Testis (tissue), 3 donors: ENCODE measurements around the gene FGGY. TPM values are rescaled to one million over a fixed set of nuclear protein-coding genes. Genes with fewer than 3 reads are reported as not detected.

Source experiments
- DNase-seq: peaks from one replicate; pipeline ENCODE4 v3.0.0-alpha.2; 2019
- H3K27ac ChIP-seq, 2 donors: fragments of 200-600 bp; sonication (generic); one replicate each; pipeline ENCODE4 v1.5.1; 2019
- H3K27me3 ChIP-seq: fragments of 200-600 bp; sonication (generic); one replicate; pipeline ENCODE4 v1.5.1; 2019
- H3K36me3 ChIP-seq: fragments of 200-600 bp; sonication (generic); one replicate; pipeline ENCODE4 v1.5.1; 2017; ENCODE audit warnings: low read depth; ENCODE audit errors: missing control alignments
- H3K4me1 ChIP-seq: fragments of 200-600 bp; sonication (generic); one replicate; pipeline ENCODE4 v1.5.1; 2019
- H3K4me3 ChIP-seq, 2 donors: fragments of 200-600 bp; sonication (generic); one replicate each; pipeline ENCODE4 v1.5.1; 2017 to 2019
- H3K9me3 ChIP-seq: fragments of 200-600 bp; sonication (generic); one replicate; pipeline ENCODE4 v1.5.1; 2017
- POLR2A ChIP-seq: fragments of 450-650 bp; IDR thresholded peaks from one replicate; pipeline ENCODE4 v1.6.1; 2017; ENCODE audit warnings: antibody characterized with exemption, mild to moderate bottlenecking, moderate library complexity
- WGBS, 2 donors: methylation state at CpG; one replicate each; pipeline ENCODE4 v1.1.5; 2018; 5-methylcytosine and 5-hydroxymethylcytosine counted together
- intact Hi-C: fragments of 100-400 bp; cut with DNase I; formaldehyde crosslinking; loops from one replicate; pipeline ENCODE4 v1.15.1; 2023; ENCODE audit warnings: low total_unique reads
- polyA plus RNA-seq: library from polyadenylated mRNA; stranded (reverse); fragments of 350-450 nt; fragmentation: Illumina TruSeq; extraction: RNeasy Lipid Tissue Mini Kit (QIAGEN cat#74804); gene quantifications from one replicate; pipeline ENCODE4 v1.2.3, GENCODE V29; 2014; ENCODE audit warnings: low read depth, low replicate concordance; ENCODE audit not compliant: insufficient read depth
- total RNA-seq, 2 donors: library from RNA; depleted of rRNA; stranded (reverse); fragments of >200 nt; gene quantifications; one replicate each; pipeline ENCODE4 v1.2.3, GENCODE V29; 2016
- TF ChIP-seq, protein P1 (sequence below), 3 experiments: fragments of 450-650 bp in 2 of 3; fragments of 200-600 bp in 1 of 3; sonication (generic) in 1 of 3; IDR thresholded peaks; one replicate each; pipeline ENCODE4 v1.5.1; 2016 to 2019; ENCODE audit warnings: antibody characterized with exemption in 3 of 3, mild to moderate bottlenecking in 2 of 3, moderate library complexity in 1 of 3

Gene FGGY
- total and polyA plus RNA-seq, 3 donors from 2014 or later = 14.6 to 32.8 (median 32.3) TPM

GRCh38 chr1:59499943-59500569 lies 203.2 kb downstream of the FGGY start:
- DNase-seq = no peak
- 54 to 72% methylated on average over 4 of the region's 4 CpGs for WGBS, 2 donors
- Histone ChIP-seq H3K36me3 (no peaks in the 10 kb centered on the region), H3K9me3 (no peaks in the 10 kb centered on the region), H3K4me1 (peaks cover 12% of the 10 kb centered on the region), H3K27ac (no peak overlapping the region), H3K27me3 (no peaks in the 10 kb centered on the region), H3K4me3 (no peak overlapping the region)
- intact Hi-C loops = no loop called here
- no peak for TF ChIP-seq POLR2A
- TF ChIP-seq, protein P1, sequence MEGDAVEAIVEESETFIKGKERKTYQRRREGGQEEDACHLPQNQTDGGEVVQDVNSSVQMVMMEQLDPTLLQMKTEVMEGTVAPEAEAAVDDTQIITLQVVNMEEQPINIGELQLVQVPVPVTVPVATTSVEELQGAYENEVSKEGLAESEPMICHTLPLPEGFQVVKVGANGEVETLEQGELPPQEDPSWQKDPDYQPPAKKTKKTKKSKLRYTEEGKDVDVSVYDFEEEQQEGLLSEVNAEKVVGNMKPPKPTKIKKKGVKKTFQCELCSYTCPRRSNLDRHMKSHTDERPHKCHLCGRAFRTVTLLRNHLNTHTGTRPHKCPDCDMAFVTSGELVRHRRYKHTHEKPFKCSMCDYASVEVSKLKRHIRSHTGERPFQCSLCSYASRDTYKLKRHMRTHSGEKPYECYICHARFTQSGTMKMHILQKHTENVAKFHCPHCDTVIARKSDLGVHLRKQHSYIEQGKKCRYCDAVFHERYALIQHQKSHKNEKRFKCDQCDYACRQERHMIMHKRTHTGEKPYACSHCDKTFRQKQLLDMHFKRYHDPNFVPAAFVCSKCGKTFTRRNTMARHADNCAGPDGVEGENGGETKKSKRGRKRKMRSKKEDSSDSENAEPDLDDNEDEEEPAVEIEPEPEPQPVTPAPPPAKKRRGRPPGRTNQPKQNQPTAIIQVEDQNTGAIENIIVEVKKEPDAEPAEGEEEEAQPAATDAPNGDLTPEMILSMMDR (IDR thresholded peaks at IDR 0.05) = no peak

DNA sequence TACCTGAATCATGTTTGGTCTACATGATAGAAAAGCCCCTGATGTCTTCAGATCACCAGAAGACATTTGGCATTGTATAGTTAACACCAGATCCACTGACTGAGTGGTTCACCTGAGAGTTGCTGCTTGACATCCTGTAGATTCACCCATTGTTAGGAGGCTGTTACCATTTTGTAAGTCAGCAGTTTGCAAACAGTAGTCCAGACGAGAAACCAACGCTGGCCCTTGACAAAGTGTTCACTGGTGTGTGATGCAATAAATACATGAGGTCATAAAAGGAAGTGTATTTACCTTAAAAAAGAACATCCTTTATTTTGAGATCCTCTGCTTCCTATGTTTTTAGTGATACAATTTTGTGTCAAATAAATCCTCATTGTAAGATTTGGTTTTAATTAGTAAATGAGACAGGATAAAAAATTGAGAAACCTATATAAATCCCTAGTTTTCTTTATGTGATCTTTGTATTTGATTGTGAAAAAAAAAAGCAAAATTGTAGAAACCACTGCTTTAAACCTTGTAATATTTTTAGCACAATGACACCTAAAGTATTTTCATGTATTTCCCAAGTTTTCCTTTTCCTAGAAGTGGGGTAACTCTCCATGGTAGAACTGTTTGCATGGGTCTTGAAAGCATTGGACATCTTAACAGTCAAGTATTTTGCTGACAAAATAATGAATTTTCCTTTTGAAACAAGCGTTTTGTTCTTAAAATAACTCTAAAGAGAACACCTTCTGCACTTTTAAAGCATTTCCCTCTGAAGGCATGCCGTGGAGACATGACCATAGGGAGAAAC lies 204.3 kb downstream of the FGGY start:
- Histone ChIP-seq H3K27me3 (no peaks in the 10 kb centered on the region), H3K36me3 (no peaks in the 10 kb centered on the region), H3K9me3 (no peaks in the 10 kb centered on the region), H3K4me1 (peaks cover 12% of the 10 kb centered on the region), H3K27ac (no peak overlapping the region), H3K4me3 (no peak overlapping the region)
- 72 to 79% methylated on average over 4 of the region's 4 CpGs for WGBS, 2 donors
- intact Hi-C loops = no loop called here
- TF ChIP-seq, protein P1 (IDR thresholded peaks at IDR 0.05) = no peak
- no peak for TF ChIP-seq POLR2A
- DNase-seq = no peak

DNA sequence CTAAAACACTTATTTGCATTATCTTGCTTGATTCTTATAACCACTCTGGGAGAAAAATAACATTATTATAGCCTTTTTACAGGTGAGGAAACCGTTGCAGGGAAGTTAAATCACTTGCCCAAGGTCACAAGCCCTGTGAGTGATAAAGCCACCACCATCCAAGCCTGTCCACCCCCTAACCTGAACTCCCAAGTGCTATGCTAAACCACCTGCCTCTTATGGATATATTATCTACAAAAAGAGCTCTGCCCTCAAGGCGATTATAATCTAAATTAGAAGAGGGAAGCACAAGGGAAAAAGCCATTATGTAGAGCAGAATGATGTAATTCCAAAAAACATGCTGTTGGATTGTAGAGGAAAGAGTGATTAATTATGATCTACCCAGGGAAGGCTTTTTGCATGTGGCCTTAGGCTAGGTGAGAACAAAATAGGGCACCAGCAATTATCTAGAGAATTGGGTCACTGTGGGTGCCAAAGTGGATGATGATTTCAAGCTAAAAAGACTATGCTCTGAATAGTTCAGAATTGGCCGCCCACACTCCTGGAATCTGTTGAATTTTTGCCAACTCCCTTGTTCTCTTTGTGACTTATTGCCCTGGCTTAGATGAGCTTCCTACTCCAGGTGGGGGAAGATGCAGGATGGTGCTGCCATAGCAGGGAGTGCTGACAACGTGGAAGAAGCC lies 205.3 kb downstream of the FGGY start:
- H3K4me1 ChIP-seq = peaks cover 15% of the 10 kb centered on the region
- no peaks in the 10 kb centered on the region for H3K9me3 ChIP-seq
- no peak for DNase-seq
- no peak overlapping the region for H3K27ac ChIP-seq
- 74 to 80% methylated on average over 4 of the region's 4 CpGs for WGBS, 2 donors
- no peaks in the 10 kb centered on the region for H3K36me3 ChIP-seq
- no peak for TF ChIP-seq POLR2A
- TF ChIP-seq, protein P1 (IDR thresholded peaks at IDR 0.05) = no peak
- intact Hi-C loops = no loop called here
- H3K27me3 ChIP-seq = no peaks in the 10 kb centered on the region
- no peak overlapping the region for H3K4me3 ChIP-seq

- Histone ChIP-seq H3K27me3 (no peaks in the 10 kb centered on the region), H3K36me3 (no peaks in the 10 kb centered on the region), H3K4me1 (peaks cover 10% of the 10 kb centered on the region), H3K27ac (no peak overlapping the region), H3K4me3 (no peak overlapping the region), H3K9me3 (no peaks in the 10 kb centered on the region)
- intact Hi-C loops = no loop called here
- TF ChIP-seq, protein P1 (IDR thresholded peaks at IDR 0.05) = no peak
- no peak for TF ChIP-seq POLR2A
- no peak for DNase-seq
- 86 to 87% methylated on average over 3 of the region's 3 CpGs for WGBS, 2 donors
Measured at GRCh38 chr1:59504276-59504675, 207.4 kb downstream of the FGGY start.
